ENCODE results near the gene SP3. TPM values are rescaled to one million over a fixed set of nuclear protein-coding genes. Genes with fewer than 3 reads are reported as not detected.
A peak's percentile ranks its signal among the peaks of the same experiment; 100 is the strongest.

Gene SP3
- polyA plus RNA-seq, 2 of the 4 experiments (the other 2 are of a cell fraction), result 40.1 to 83.1 TPM

- DNase-seq (ENCODE audit: low read depth in 1 of 2, low spot score in 1 of 2) (no peak), FAIRE-seq (no peak), ATAC-seq (0 out of 6 replicates have a peak, but pooled peaks of 1 of the 2 experiments have one; percentile 26)
- POLR2A ChIA-PET, result no interaction called here
- 67% methylated on average over 5 of the region's 5 CpGs for WGBS (ENCODE audit: missing lambda C conversion rate)
- Histone ChIP-seq H3K9me3 (no peaks in the 10 kb centered on the region), H3K4me3 (no peak overlapping the region), H3K4me1 (peaks cover 34% of the 10 kb centered on the region), H3K4me2 (no peak overlapping the region), H3K27ac (no peak overlapping the region)
- CTCF ChIA-PET, result interaction anchor here (0.6 kb wide), 1 partner anchor 166 kb away, joined by 3 read pairs; no protein-coding TSS in a partner anchor
- no peak for TF ChIP-seq PBX3 (IDR thresholded peaks at IDR 0.05)
- no peak for TF ChIP-seq ZSCAN20 (CRISPR knock-in tag; IDR thresholded peaks at IDR 0.05)
- no peak for TF ChIP-seq TFCP2L1 (CRISPR knock-in tag; IDR thresholded peaks at IDR 0.05)
- no peak for TF ChIP-seq JUN (IDR thresholded peaks at IDR 0.05)
- no peak for TF ChIP-seq MAFK (IDR thresholded peaks at IDR 0.05; ENCODE audit: partially characterized antibody)
- TF ChIP-seq ELK1 (IDR thresholded peaks at IDR 0.05; ENCODE audit: low read depth, low read length), result no peak
These were observed 30.3 kb downstream of the SP3 start for GRCh38 chr2:173934895-173935294.

- ATAC-seq (no peak), DNase-seq (ENCODE audit: low read depth in 1 of 2, low spot score in 1 of 2) (no peak), FAIRE-seq (no peak)
- no peak overlapping the region for H3K27ac ChIP-seq
- no peaks in the 10 kb centered on the region for H3K9me3 ChIP-seq
- no peak for TF ChIP-seq HMGXB4 (CRISPR knock-in tag; IDR thresholded peaks at IDR 0.05; ENCODE audit: borderline replicate concordance)
- no peak for TF ChIP-seq ATOH8 (CRISPR knock-in tag; IDR thresholded peaks at IDR 0.05; ENCODE audit: low read depth)
- TF ChIP-seq CEBPB (IDR thresholded peaks at IDR 0.05), result no peak
- no peak for TF ChIP-seq MAFK (IDR thresholded peaks at IDR 0.05; ENCODE audit: partially characterized antibody)
- TF ChIP-seq ELK1 (IDR thresholded peaks at IDR 0.05; ENCODE audit: low read depth, low read length), result no peak
- no peak for TF ChIP-seq ZSCAN20 (CRISPR knock-in tag; IDR thresholded peaks at IDR 0.05)
- TF ChIP-seq FOXS1 (CRISPR knock-in tag; IDR thresholded peaks at IDR 0.05), result no peak
- TF ChIP-seq SREBF2 (IDR thresholded peaks at IDR 0.05), result no peak
- TF ChIP-seq SMC3 (IDR thresholded peaks at IDR 0.05), result no peak
- no peak for TF ChIP-seq CHD2 (IDR thresholded peaks at IDR 0.05; ENCODE audit: low read length, partially characterized antibody)
- TF ChIP-seq HDAC2 (IDR thresholded peaks at IDR 0.05), result no peak
- WGBS (ENCODE audit: missing lambda C conversion rate), result 96% methylated on average over 2 of the region's 2 CpGs
- H3K4me1 ChIP-seq, result 0 out of 3 replicates have a peak, but pooled peaks cover 10% of the 10 kb centered on the region
- ChIA-PET POLR2A (no interaction called here), CTCF (interaction anchor here (0.8 kb wide), 1 partner anchor 509 kb away, joined by 3 read pairs; no protein-coding TSS in a partner anchor)
- H3K4me2 ChIP-seq, result no peak overlapping the region
- no peak overlapping the region for H3K4me3 ChIP-seq
These were observed 33.4 kb downstream of the SP3 start for GRCh38 chr2:173931751-173932150.

GRCh38 chr2:173929441-173929840 lies 35.7 kb downstream of the SP3 start:
- Histone ChIP-seq H3K4me3 (no peak overlapping the region), H3K4me2 (no peak overlapping the region), H3K9me3 (no peaks in the 10 kb centered on the region), H3K4me1 (peaks cover 16% of the 10 kb centered on the region; the same call in 2 of the 3 replicates), H3K27ac (no peak overlapping the region)
- ATAC-seq (peak in 1 of 2 experiments; percentile 32; a peak in 2 of 6 replicates), FAIRE-seq (no peak), DNase-seq (ENCODE audit: low read depth in 1 of 2, low spot score in 1 of 2) (no peak)
- ChIA-PET POLR2A (no interaction called here), CTCF (no interaction called here)
- WGBS (ENCODE audit: missing lambda C conversion rate), result 100% methylated on average over 1 of the region's 1 CpG
- TF ChIP-seq E2F6 (IDR thresholded peaks at IDR 0.05; ENCODE audit: borderline replicate concordance, low read depth) (no peak), RARB (CRISPR knock-in tag; IDR thresholded peaks at IDR 0.05) (no peak), ZC3H11A (IDR thresholded peaks at IDR 0.05) (no peak), JUNB (IDR thresholded peaks at IDR 0.05) (no peak), ZSCAN20 (CRISPR knock-in tag; IDR thresholded peaks at IDR 0.05) (no peak), BHLHE40 (IDR thresholded peaks at IDR 0.05; ENCODE audit: low read depth, low read length) (no peak), FOXS1 (CRISPR knock-in tag; IDR thresholded peaks at IDR 0.05) (no peak), KDM1A (IDR thresholded peaks at IDR 0.05; ENCODE audit: low read depth) (no peak), JUN (IDR thresholded peaks at IDR 0.05) (no peak), BCL3 (IDR thresholded peaks at IDR 0.05) (no peak), HEYL (CRISPR knock-in tag; IDR thresholded peaks at IDR 0.05) (no peak), EHF (CRISPR knock-in tag; IDR thresholded peaks at IDR 0.05) (no peak), KDM5A (IDR thresholded peaks at IDR 0.05) (no peak)
